ENCODE results near the gene HHATL.

HHATL gene

GRCh38 chr3:42711491-42712343, 9.1 kb upstream of the HHATL start:
- DNase-seq: no peak

- DNase-seq: peak; percentile 4
Measured at GRCh38 chr3:42710323-42711021, 7.9 kb upstream of the HHATL start.

- DNase-seq: peak; percentile 4
Measured at GRCh38 chr3:42709621-42710020, 7.0 kb upstream of the HHATL start.

GRCh38 chr3:42708611-42709151, 6.1 kb upstream of the HHATL start:
- peak; percentile 5 for DNase-seq

- peak; percentile 6 for DNase-seq
Measured at GRCh38 chr3:42707620-42708355, 5.2 kb upstream of the HHATL start.

GRCh38 chr3:42706721-42707619, 4.4 kb upstream of the HHATL start:
- peak; percentile 3 for DNase-seq

- DNase-seq: peak; percentile 5
Measured at GRCh38 chr3:42705962-42706585, 3.5 kb upstream of the HHATL start.

GRCh38 chr3:42705058-42705767, 2.6 kb upstream of the HHATL start:
- DNase-seq: no peak

- DNase-seq: peak; percentile 11
Measured at GRCh38 chr3:42704136-42704841, 1.7 kb upstream of the HHATL start.

- peak; percentile 9 for DNase-seq
Measured at GRCh38 chr3:42703695-42704025, 1.1 kb upstream of the HHATL start.

GRCh38 chr3:42702982-42703694, 540 bp upstream of the HHATL start:
- DNase-seq: peak; percentile 13

GRCh38 chr3:42701371-42702065, 1.1 kb downstream of the HHATL start:
- peak; percentile 21 for DNase-seq

- DNase-seq: peak; percentile 12
Measured at GRCh38 chr3:42700366-42701288, 2.0 kb downstream of the HHATL start.

GRCh38 chr3:42699511-42699971, 3.1 kb downstream of the HHATL start:
- DNase-seq: peak; percentile 5

- peak; percentile 15 for DNase-seq
Measured at GRCh38 chr3:42698911-42699230, 3.7 kb downstream of the HHATL start.

GRCh38 chr3:42698216-42698910, 4.2 kb downstream of the HHATL start:
- no peak for DNase-seq

Data from CD4-positive, alpha-beta T cell treated with Interleukin-15 for 1 hour (primary cell).